Kidney tubule cell (primary cell): ENCODE measurements around the gene AP2S1.
"Not testable (repeated sequence)": the region's sequence is repeated elsewhere in the genome, so short reads cannot be mapped to it uniquely, and the experiment has no call there.

Experiments
- DNase-seq: peaks from one replicate; pipeline ENCODE4 v3.0.0-alpha.2; 2018; ENCODE audit warnings: low spot score

Gene AP2S1

GRCh38 chr19:46867170-46867569 lies 16.5 kb upstream of the AP2S1 start:
- DNase-seq, result no peak

GRCh38 chr19:46866407-46867136 lies 15.9 kb upstream of the AP2S1 start:
- DNase-seq, result no peak

- peak; percentile 46 for DNase-seq
Observed at GRCh38 chr19:46863818-46864629, 13.4 kb upstream of the AP2S1 start.

GRCh38 chr19:46862974-46863632 lies 12.5 kb upstream of the AP2S1 start:
- DNase-seq, result no peak

GRCh38 chr19:46862503-46862834 lies 11.8 kb upstream of the AP2S1 start:
- DNase-seq, result peak; percentile 23

- DNase-seq, result peak; percentile 34
Observed at GRCh38 chr19:46861691-46862502, 11.3 kb upstream of the AP2S1 start.

GRCh38 chr19:46860846-46861690 lies 10.4 kb upstream of the AP2S1 start, which contains the start of gene ARHGAP35:
Gene ARHGAP35 (plus strand): TSS chr19:46860997. CDS start chr19:46918676, 57,679 bp downstream.
- DNase-seq, result no peak

- DNase-seq, result peak; percentile 98
Observed at GRCh38 chr19:46860125-46860845, 9.6 kb upstream of the AP2S1 start.

- peak; percentile 81 for DNase-seq
Observed at GRCh38 chr19:46859637-46860124, 9.0 kb upstream of the AP2S1 start.

GRCh38 chr19:46856062-46857022 lies 5.7 kb upstream of the AP2S1 start:
- peak; percentile 93 for DNase-seq

GRCh38 chr19:46854698-46855097 lies 4.1 kb upstream of the AP2S1 start:
- DNase-seq, result not testable (repeated sequence)

GRCh38 chr19:46852830-46853229 lies 2.2 kb upstream of the AP2S1 start:
- no peak for DNase-seq

- no peak for DNase-seq
Observed at GRCh38 chr19:46849610-46850009, 1.0 kb downstream of the AP2S1 start.

GRCh38 chr19:46848389-46848788 lies 2.3 kb downstream of the AP2S1 start:
- no peak for DNase-seq

- no peak for DNase-seq
Observed at GRCh38 chr19:46847528-46847927, 3.1 kb downstream of the AP2S1 start.

- DNase-seq, result no peak
Observed at GRCh38 chr19:46845959-46846459, 4.6 kb downstream of the AP2S1 start.

- DNase-seq, result no peak
Observed at GRCh38 chr19:46844067-46844489, 6.6 kb downstream of the AP2S1 start.

GRCh38 chr19:46842791-46843190 lies 7.9 kb downstream of the AP2S1 start:
- no peak for DNase-seq
